NCI-H2107 (cell line): ENCODE data around the gene RAB30.
"Not testable (repeated sequence)": the region's sequence is repeated elsewhere in the genome, so short reads cannot be mapped to it uniquely, and the experiment has no call there.

Experiments
- DNase-seq: peaks from one replicate; lab custom pipeline; 2025; lab: John Stamatoyannopoulos, UW

RAB30 gene

DNA sequence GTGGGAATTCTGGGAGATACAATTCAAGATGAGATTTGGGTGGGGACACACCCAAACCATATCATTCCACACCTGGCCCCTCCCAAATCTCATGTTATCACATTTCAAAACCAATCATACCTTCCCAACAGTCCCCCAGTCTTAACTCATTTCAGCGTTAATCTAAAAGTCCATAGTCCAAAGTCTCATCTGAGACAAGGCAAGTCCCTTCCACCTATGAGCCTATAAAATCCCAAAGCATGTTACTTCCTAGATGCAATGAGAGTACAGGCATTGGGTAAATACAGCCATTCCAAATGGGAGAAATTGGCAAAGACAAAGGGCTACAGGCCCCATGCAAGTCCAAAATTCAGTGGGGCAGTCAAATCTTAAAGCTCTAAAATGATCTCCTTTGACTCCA lies 128.3 kb downstream of the RAB30 start:
- DNase-seq = not testable (repeated sequence)

DNA sequence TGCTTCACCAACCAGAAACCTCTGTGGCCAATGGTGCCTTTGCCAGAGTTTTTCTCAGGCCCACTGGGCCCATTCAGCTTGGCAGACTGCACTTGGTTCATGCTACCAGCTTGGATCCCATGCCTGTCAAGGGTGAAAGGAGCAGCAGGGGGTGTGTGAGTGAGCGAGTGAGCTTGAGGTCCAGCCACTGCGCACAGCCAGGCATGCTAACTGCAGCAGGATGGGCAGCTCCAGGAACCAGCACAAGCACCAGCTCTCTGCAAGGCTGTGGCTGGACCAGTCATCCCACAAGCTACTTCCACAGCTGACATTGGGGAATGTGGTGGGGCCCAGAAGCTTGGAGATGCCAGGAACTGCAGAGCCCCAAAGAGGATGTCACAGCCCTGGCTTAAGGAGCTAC lies 129.3 kb downstream of the RAB30 start:
- DNase-seq = no peak

DNA sequence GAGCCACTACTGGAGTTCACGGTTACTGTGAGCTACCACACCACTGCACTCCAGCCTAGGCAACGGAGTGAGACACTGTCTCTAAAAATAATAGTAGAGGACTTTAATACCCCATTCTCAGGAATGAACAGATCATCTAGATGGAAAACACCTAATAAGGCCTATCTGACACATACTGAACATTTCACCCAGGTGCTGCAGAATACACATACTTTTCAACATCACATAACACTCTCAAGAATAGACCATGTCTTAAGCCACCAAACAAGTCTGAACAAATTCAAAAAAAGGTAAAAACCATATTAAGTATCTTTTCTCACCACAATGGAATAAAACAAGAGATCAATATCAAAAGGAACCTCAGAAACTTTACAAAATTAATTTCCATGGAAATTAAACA lies 132.2 kb downstream of the RAB30 start:
- DNase-seq = no peak

DNA sequence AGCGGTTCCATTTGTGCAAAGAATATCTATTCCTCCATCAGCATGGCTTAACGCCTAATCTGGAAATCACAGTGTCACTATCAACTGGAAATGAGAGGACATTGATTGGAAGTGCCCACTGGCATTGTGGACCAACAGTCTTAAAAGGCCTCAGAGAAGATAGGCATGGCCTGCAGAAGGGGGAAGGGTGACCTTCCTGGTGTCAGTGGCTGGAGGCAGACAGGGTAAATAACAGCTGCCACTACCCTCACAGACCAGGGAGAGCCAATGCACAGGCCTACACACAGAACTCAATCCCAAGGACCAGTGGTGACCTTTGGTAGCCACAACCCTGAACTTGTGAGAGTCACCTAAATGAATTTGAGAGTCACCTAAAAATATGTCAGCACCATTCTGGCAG lies 134.1 kb downstream of the RAB30 start:
- no peak for DNase-seq

DNA sequence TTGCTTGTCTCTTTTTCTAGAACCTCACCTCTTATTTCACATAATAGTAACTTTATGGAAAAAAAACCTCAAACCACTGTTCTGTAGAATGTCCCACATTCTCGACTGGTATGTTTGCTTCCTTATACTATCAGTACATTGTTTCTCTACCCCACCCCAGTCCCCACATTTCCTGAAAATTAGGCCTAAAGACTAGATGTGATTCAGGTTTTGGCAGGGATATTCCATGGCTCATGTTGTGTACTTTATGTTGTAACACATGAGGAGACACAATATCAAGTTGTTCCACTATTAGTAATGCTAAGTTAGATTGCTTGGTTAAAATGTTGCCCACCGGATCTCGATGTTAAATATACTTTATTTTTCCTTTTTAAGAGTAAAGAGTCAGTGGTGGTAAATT lies 135.4 kb downstream of the RAB30 start:
- DNase-seq = no peak

DNA sequence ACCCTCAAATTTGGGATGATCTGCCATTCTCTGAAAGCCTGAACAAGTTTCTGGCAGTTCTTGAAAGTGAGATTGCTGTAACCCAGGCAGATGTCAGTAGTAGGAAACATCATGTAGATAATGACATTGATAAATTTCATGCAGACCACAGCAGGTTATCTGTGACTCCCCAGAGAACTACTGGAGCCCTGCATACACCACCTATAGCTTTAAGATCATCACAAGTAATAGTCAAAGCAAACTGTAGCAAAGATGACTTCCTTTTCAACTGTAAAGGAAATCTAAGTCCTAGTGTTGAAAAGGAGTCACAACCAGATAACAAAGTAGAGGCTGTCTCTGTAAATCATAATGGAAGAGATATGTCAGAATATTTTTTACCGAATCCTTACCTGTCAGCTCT lies 139.1 kb downstream of the RAB30 start:
- no peak for DNase-seq

DNA sequence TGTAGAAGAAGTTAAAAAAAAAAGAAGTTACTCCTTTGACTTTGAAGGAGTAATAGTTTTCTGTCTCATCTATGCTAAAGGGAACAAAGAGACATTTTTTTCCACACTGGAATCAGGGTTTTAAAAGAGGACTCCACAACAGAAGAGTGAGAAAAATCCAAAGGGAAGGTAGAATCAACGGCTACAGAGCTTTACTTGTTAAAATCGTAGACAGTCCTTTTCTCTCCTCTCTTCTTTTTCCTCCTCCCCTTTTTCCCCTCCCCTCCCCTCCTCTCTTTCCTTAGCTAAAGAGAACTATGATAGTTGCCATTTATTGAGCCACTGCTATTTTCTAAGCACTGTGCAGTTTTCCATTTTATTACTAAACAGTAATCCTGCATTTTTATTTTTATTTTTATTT lies 141.0 kb downstream of the RAB30 start:
- no peak for DNase-seq

DNA sequence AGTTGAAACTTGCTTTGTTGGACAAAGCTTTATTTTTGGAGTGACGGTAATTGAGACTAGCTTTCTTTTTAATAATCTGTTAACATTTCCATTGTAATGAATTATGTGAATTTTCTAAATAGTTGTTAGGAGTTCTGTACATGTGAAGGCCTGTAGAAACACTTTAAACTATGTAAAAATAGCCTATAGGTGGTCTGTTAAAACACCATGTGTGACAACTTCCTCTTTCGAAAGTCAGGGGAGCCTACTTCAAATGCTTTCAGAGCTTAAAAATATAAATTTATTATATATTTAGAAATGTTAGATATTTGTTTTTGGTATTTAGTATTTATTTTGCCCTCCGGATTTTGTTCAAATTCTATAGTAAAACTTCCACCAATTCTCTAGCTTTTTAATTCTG lies 141.5 kb downstream of the RAB30 start:
- no peak for DNase-seq

DNA sequence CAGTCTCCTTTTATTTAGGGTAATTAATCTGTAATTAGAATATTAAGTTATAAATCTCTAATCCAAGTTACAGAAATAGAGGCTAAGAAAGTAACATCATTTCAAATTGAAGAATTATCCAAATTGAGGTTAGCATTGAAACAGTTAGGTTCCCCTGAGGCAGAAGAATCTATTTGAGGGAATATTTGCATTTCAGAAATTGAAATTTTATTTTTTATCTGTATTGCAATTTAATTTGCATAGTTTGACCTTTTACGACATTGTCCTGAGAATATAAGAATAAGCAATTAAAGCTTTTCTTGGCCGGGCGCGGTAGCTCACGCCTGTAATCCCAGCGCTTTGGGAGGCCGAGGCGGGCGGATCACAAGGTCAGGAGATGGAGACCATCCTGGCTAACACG lies 142.6 kb downstream of the RAB30 start:
- DNase-seq = no peak

DNA sequence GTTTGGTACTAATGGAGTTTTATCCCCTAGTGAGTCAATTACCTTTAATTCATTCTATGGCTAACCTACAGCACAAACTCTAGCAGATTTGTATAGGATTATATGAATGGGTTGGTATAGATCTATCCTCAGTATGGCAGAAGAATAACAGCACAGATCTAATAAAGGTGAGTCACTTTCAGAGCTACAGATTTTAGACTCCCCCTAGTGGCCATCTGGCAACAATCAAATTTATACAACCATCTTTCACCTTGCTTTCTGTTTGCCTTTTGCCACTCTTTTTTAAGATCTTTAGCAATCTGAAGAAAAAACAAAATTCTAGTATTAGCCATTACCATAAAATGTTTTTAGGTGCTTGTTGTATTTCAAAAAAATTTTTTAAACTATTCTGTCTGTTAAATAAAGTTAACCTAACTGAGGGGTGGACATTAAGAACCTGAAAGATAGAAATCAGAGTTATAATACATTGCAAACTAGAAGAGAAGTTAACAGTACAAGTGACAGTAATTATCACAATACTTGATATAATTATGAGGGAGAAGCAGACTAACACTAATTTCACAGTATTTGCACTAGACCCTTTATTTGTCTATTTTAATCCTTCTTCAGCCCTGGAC lies 144.3 kb downstream of the RAB30 start:
- peak; percentile 39 for DNase-seq

DNA sequence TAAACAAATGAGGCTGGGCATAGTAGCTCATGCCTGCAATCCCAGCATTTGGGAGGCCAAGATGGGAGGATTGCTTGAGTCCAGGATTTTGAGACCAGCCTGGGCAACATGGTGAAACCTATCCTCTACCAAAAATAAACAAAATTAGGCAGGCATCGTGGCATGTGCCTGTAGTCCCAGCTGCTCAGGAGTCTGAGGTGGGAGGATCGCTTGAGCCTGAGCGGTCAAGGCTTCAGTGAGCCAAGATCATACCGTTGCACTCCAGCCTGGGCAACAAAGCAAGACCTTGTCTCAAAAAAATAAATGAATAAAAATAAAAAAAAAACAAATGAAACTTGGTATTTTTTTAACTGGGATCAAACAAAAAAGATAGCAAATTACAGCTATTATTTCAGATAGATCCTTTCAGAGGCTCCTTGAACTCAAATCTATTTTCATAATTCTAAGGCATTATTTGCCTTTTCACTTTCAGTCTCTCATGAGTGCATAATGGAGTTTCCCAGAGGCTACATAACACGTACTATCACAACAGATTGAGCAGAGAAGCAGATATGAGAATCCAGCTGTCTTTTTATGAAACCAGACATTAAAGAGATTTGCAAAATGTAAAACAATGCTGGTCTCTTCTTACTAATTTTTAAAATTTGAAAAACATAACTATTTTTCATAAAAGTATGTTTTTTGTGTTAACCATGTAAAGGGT lies 147.0 kb downstream of the RAB30 start:
- no peak for DNase-seq
